Measurements from ENCODE around the gene FSD1L. TPM values are rescaled to one million over a fixed set of nuclear protein-coding genes. Genes with fewer than 3 reads are reported as not detected.

The FSD1L gene
- total and polyA plus RNA-seq, 2 of the 13 experiments (the other 11 are each of a cell fraction or from before 2014, with no cell fraction given): 4.1 to 5.1 TPM

DNA sequence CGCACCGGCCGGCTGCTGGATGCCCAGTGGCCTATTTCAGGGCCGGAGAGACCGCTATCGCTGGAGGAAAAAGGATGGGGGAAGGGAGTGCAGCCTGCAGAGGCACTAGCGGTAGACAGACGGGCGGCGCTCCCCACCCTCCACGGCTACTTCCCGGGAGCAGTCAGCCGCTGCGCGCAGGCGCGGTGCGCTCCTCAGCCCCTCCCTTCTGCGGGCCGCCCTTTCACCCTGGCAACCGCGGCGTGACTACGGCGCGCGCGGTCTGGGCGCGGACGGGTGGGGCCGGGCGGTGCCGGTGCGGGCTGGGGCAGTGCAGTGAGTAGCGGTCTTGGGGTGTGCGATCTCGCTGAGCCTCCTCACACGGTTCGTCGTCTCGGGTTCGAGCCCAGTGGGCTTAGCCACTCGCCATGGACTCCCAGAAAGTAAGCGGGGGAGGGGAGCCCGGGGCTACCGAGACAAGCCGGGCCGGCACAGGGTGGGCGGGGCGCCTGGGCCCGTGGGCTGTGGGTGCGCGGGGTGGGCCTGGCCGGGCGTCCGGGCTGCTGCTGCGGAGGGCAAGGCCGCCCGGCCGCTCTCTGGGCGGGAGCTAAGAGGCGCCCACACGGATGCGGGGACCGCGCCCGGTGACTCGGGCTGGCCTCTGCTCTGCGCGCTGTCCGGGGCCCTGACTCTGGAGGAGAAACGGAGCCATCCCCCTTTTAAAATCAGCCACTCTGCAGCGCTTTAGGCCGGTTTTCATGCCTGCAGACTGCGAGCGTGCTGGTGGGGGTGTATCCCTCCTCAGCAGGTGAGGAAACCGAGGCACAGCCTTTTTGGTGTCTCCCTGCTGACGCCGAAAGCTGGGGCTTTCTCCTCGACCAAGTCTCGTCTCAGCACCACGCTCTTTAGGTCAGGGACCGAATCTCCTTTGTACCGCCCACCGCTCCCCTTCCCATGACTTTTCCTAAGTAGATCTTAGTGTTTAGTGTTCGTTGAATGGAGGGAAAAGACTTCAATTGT lies at the start of gene FSD1L (continued):
- TF ChIP-seq, protein P1, sequence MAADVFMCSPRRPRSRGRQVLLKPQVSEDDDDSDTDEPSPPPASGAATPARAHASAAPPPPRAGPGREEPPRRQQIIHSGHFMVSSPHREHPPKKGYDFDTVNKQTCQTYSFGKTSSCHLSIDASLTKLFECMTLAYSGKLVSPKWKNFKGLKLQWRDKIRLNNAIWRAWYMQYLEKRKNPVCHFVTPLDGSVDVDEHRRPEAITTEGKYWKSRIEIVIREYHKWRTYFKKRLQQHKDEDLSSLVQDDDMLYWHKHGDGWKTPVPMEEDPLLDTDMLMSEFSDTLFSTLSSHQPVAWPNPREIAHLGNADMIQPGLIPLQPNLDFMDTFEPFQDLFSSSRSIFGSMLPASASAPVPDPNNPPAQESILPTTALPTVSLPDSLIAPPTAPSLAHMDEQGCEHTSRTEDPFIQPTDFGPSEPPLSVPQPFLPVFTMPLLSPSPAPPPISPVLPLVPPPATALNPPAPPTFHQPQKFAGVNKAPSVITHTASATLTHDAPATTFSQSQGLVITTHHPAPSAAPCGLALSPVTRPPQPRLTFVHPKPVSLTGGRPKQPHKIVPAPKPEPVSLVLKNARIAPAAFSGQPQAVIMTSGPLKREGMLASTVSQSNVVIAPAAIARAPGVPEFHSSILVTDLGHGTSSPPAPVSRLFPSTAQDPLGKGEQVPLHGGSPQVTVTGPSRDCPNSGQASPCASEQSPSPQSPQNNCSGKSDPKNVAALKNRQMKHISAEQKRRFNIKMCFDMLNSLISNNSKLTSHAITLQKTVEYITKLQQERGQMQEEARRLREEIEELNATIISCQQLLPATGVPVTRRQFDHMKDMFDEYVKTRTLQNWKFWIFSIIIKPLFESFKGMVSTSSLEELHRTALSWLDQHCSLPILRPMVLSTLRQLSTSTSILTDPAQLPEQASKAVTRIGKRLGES (CRISPR knock-in tag; IDR thresholded peaks at IDR 0.05; ENCODE audit: borderline replicate concordance): 0 out of 2 replicates have a peak, but pooled peaks have one; percentile 25
- TF ChIP-seq SSRP1 (CRISPR knock-in tag; IDR thresholded peaks at IDR 0.05) (no peak), ZNF292 (CRISPR knock-in tag; IDR thresholded peaks at IDR 0.05; ENCODE audit: borderline replicate concordance, low read depth) (peak; percentile 70; the same call in 1 of the 2 replicates), DPF2 (CRISPR knock-in tag; IDR thresholded peaks at IDR 0.05; ENCODE audit: borderline replicate concordance, low read depth) (peak; percentile 13; the same call in 1 of the 2 replicates), FOXP1 (IDR thresholded peaks at IDR 0.05) (no peak), FOXP1 (CRISPR knock-in tag; IDR thresholded peaks at IDR 0.05) (no peak), ATM (IDR thresholded peaks at IDR 0.05; ENCODE audit: borderline replicate concordance) (no peak), ZNF124 (CRISPR knock-in tag; IDR thresholded peaks at IDR 0.05) (no peak), HHEX (CRISPR knock-in tag; IDR thresholded peaks at IDR 0.05) (no peak), KDM4B (CRISPR knock-in tag; IDR thresholded peaks at IDR 0.05) (no peak), KDM3A (CRISPR knock-in tag; IDR thresholded peaks at IDR 0.05; ENCODE audit: low read depth) (no peak), ZNF788 (CRISPR knock-in tag; IDR thresholded peaks at IDR 0.05; ENCODE audit: borderline replicate concordance) (no peak)
- TF ChIP-seq, protein P2, sequence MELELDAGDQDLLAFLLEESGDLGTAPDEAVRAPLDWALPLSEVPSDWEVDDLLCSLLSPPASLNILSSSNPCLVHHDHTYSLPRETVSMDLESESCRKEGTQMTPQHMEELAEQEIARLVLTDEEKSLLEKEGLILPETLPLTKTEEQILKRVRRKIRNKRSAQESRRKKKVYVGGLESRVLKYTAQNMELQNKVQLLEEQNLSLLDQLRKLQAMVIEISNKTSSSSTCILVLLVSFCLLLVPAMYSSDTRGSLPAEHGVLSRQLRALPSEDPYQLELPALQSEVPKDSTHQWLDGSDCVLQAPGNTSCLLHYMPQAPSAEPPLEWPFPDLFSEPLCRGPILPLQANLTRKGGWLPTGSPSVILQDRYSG (CRISPR knock-in tag; IDR thresholded peaks at IDR 0.05): no peak
- TF ChIP-seq, protein P3, sequence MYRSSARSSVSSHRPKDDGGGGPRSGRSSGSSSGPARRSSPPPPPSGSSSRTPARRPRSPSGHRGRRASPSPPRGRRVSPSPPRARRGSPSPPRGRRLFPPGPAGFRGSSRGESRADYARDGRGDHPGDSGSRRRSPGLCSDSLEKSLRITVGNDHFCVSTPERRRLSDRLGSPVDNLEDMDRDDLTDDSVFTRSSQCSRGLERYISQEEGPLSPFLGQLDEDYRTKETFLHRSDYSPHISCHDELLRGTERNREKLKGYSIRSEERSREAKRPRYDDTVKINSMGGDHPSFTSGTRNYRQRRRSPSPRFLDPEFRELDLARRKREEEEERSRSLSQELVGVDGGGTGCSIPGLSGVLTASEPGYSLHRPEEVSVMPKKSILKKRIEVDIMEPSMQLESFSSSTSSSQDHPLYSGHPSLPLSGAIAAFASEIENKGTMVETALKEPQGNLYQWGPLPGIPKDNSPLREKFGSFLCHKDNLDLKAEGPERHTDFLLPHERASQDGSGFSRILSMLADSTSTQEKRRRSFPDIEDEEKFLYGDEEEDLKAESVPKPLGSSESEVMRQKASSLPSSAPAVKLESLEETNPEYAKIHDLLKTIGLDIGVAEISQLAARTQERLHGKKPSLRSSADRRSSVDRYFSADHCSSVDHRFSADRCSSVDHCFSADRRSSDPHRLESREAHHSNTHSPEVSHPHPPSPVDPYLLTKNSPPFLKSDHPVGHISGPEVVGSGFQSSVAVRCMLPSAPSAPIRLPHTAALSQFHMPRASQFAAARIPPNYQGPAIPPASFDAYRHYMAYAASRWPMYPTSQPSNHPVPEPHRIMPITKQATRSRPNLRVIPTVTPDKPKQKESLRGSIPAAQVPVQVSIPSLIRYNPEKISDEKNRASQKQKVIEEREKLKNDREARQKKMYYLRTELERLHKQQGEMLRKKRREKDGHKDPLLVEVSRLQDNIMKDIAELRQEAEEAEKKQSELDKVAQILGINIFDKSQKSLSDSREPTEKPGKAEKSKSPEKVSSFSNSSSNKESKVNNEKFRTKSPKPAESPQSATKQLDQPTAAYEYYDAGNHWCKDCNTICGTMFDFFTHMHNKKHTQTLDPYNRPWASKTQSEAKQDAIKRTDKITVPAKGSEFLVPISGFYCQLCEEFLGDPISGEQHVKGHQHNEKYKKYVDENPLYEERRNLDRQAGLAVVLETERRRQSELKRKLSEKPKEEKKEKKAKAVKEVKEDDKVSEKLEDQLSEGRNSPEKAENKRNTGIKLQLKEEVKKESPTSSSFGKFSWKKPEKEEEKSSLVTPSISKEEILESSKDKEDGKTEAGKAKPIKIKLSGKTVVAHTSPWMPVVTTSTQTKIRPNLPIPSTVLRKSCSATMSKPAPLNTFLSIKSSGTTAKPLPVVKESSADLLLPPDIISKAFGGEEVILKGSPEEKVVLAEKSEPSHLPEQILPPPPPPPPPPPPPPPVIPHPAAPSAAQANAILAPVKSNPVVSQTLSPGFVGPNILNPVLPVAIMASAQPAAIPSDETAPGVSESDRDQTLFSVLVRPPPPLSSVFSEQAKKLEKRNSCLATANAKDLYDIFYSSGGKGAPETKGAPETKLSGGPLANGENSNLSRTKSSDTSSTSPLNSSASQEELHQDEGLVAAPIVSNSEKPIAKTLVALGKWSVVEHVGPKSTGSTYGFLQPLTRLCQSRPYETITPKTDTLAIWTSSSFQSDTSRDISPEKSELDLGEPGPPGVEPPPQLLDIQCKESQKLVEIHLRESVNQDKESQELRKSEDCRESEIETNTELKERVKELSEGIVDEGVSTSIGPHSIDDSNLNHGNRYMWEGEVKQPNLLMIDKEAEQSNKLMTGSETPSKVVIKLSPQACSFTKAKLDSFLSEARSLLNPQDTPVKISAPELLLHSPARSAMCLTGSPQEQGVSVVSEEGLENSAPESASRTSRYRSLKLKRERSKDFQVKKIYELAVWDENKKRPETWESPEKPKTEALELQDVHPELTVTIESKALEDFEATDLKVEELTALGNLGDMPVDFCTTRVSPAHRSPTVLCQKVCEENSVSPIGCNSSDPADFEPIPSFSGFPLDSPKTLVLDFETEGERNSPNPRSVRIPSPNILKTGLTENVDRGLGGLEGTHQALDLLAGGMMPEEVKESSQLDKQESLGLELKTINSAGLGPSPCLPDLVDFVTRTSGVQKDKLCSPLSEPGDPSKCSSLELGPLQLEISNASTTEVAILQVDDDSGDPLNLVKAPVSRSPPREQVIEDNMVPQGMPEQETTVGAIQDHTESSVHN (CRISPR knock-in tag; IDR thresholded peaks at IDR 0.05): no peak; the same call in 1 of the 2 replicates
- TF ChIP-seq, protein P4, sequence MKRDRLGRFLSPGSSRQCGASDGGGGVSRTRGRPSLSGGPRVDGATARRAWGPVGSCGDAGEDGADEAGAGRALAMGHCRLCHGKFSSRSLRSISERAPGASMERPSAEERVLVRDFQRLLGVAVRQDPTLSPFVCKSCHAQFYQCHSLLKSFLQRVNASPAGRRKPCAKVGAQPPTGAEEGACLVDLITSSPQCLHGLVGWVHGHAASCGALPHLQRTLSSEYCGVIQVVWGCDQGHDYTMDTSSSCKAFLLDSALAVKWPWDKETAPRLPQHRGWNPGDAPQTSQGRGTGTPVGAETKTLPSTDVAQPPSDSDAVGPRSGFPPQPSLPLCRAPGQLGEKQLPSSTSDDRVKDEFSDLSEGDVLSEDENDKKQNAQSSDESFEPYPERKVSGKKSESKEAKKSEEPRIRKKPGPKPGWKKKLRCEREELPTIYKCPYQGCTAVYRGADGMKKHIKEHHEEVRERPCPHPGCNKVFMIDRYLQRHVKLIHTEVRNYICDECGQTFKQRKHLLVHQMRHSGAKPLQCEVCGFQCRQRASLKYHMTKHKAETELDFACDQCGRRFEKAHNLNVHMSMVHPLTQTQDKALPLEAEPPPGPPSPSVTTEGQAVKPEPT (CRISPR knock-in tag; IDR thresholded peaks at IDR 0.05; ENCODE audit: low read depth): no peak

Data from HepG2 (cell line).